PFSK-1 (cell line): ENCODE measurements around the gene INO80E.

Experiments used
- POLR2AphosphoS5 ChIP-seq: IDR thresholded peaks from 2 replicates; pipeline ENCODE4 v1.6.1; 2012; ENCODE audit warnings: low read depth, mild to moderate bottlenecking, control low read depth, low read length, moderate library complexity
- REST ChIP-seq, 2 experiments: IDR thresholded peaks; 2 replicates each; pipeline versions ENCODE4 v1.6.1 to v1.8.0; 2011 to 2012; ENCODE audit warnings: low read depth in 2 of 2, low read length in 2 of 2, control low read depth in 1 of 2, inconsistent platforms in 1 of 2, mild to moderate bottlenecking in 1 of 2, moderate library complexity in 1 of 2; ENCODE audit not compliant: insufficient read depth in 1 of 2
- SIN3A ChIP-seq: IDR thresholded peaks from 2 replicates; pipeline ENCODE4 v1.6.1; 2012; ENCODE audit warnings: mild to moderate bottlenecking, low read length, moderate library complexity, borderline replicate concordance; ENCODE audit not compliant: insufficient read depth
- TAF1 ChIP-seq: IDR thresholded peaks from 2 replicates; pipeline ENCODE4 v1.6.1; 2012; ENCODE audit warnings: low read length, control low read depth, borderline replicate concordance; ENCODE audit not compliant: insufficient read depth

- no peak for TF ChIP-seq TAF1
- no peak for TF ChIP-seq POLR2AphosphoS5
- no peak for TF ChIP-seq SIN3A
- TF ChIP-seq REST (IDR thresholded peaks at IDR 0.05; ENCODE audit: insufficient read depth in 1 of 2, low read depth in 2 of 2, low read length in 2 of 2), result no peak
These were observed 34.9 kb upstream of the INO80E start for GRCh38 chr16:29961127-29961478.
